GM12891 (cell line): ENCODE results near the gene GPR61.

ENCODE experiments used
- DNase-seq: peaks from one replicate; pipeline ENCODE4 v3.0.0; 2011; ENCODE audit warnings: low spot score; ENCODE audit not compliant: insufficient read length
- FAIRE-seq: peaks from 2 replicates; lab custom pipeline; 2011; peaks lifted over from hg19 to GRCh38; lab: Jason Lieb, UNC
- PAX5 ChIP-seq: IDR thresholded peaks from 2 replicates; pipeline ENCODE4 v1.6.1; 2011; ENCODE audit warnings: low read length, moderate library complexity, mild to moderate bottlenecking; ENCODE audit not compliant: insufficient read depth, severe bottlenecking
- POLR2A ChIP-seq: IDR thresholded peaks from 2 replicates; pipeline ENCODE4 v1.6.1; 2011; ENCODE audit warnings: low read depth, low read length, control low read depth
- POLR2AphosphoS5 ChIP-seq: IDR thresholded peaks from 2 replicates; pipeline ENCODE4 v1.6.1; 2011; ENCODE audit warnings: low read depth, low read length, control low read depth
- POU2F2 ChIP-seq: IDR thresholded peaks from 2 replicates; pipeline ENCODE4 v1.6.1; 2011; ENCODE audit warnings: low read depth, mild to moderate bottlenecking, control low read depth, low read length, moderate library complexity
- SPI1 ChIP-seq: IDR thresholded peaks from 2 replicates; pipeline ENCODE4 v1.6.1; 2011; ENCODE audit warnings: low read depth, low read length, control low read depth
- TAF1 ChIP-seq: IDR thresholded peaks from 2 replicates; pipeline ENCODE4 v1.6.1; 2011; ENCODE audit warnings: low read depth, low read length, control low read depth

GPR61 gene

DNA sequence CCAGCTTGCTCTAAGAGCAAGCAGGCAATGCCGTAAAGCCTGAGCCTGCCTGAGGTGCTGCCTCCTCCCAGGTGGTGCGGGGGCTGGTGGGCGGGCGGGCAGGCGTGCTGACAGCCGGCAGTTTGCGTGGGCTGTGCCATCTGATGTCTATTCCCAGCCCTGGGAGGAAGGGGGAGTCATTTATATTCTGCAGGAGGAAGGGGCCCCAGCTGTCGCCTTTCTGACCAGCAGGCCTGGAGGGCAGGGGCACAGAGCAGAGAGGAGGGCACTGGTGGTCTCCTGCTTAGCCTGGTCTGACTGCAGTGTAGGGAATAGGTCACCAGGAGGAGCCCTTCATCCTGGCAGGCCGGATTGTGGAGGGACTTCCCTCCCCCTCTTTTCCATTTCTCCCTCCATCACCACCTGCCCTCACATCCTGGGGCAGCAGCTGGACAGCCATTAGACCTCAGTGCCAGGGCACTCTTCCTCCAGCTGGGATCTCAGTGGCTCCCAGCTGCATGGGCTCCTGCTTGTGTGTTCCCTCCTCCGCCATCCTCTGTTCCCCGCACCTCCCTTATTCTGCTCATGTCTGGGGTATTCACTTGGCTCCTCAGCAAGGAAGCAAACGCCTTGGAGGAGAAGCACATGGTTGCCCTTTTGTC lies 41.4 kb upstream of the GPR61 start:
- no peak for DNase-seq
- TF ChIP-seq POLR2A (no peak), TAF1 (no peak), POU2F2 (no peak), PAX5 (no peak), SPI1 (no peak), POLR2AphosphoS5 (no peak)

DNA sequence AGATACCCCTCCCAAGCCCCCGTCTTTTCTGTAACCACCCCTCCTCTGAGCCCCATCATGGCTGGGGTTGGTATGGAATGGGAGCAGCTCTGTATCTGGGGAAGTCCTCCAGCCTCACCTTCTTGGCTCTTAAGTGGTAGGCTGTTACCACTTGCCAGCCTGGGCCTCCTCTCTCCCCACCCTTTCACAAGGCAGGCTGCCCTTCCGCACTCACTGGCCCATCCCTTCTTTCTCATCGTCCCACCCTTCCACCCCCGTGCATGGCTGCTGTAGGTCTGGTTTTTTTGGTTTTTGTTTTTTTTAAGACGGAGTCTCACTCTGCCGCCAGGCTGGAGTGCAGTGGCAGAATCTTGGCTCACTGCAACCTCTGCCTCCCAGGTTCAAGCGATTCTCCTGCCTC lies 40.6 kb upstream of the GPR61 start:
- FAIRE-seq, result no peak
- DNase-seq, result no peak
- no peak for TF ChIP-seq PAX5
- TF ChIP-seq POU2F2, result no peak
- no peak for TF ChIP-seq SPI1

More for the DNA sequence above, 41.4 kb upstream of the GPR61 start:
- no peak for FAIRE-seq

DNA sequence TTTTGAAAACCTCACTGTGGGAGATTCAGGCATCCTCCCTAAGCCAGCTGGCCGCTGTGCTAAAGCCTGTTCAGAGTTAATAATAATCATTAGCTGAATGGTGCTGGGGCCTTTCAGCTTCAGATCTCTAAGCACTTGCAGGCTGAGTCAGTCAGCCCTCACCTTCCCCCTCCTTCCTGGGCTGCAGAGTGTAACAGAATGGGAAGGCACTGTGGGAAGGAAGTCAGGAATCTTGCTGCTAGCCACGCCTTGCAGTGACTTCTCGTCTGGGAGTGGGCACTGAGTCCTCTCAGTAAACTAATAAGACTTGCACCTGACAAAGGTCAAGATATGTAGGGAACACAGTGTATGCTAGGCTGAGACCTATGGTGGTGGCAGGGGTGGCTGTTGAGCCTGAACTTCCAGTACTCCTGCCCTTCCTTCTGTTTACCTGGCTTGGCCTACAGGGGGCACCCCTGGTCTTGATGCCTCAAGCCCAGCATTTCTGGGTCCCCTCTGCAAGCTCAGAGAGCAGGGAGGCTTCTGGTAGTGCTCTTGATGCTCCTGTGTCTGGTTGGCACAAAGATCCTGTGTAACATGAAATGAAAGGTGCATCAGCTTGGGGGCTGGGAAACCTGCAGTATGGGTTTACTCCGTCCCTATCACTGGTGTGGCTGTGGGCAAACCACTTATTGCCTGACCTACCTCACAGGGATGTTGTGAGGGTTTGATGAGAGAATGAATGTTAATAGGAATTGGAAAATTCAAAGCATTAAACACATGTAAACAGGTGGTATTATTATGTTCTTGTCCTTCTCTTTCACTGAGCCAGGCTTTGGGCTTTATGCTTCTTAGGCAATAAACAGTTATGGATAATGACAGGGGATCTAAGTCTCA lies 39.8 kb upstream of the GPR61 start:
- DNase-seq, result no peak
- TF ChIP-seq TAF1 (no peak), POLR2AphosphoS5 (no peak), POU2F2 (no peak), POLR2A (no peak), PAX5 (no peak), SPI1 (no peak)
- FAIRE-seq, result no peak

GRCh38 chr1:109500941-109501381 lies 38.7 kb upstream of the GPR61 start:
- FAIRE-seq (no peak), DNase-seq (no peak)
- TF ChIP-seq POLR2A, result no peak
- TF ChIP-seq TAF1, result no peak
- TF ChIP-seq PAX5, result no peak
- TF ChIP-seq POU2F2, result no peak
- TF ChIP-seq POLR2AphosphoS5, result no peak
- TF ChIP-seq SPI1, result no peak

GRCh38 chr1:109501644-109502363 lies 37.9 kb upstream of the GPR61 start:
- TF ChIP-seq POLR2A, result 0 out of 2 replicates have a peak, but pooled peaks have one; percentile 23
- no peak for TF ChIP-seq SPI1
- DNase-seq (no peak), FAIRE-seq (no peak)

GRCh38 chr1:109502364-109502851 lies 37.3 kb upstream of the GPR61 start:
- TF ChIP-seq TAF1 (no peak), POU2F2 (no peak), POLR2AphosphoS5 (no peak)
- DNase-seq (no peak), FAIRE-seq (no peak)

DNA sequence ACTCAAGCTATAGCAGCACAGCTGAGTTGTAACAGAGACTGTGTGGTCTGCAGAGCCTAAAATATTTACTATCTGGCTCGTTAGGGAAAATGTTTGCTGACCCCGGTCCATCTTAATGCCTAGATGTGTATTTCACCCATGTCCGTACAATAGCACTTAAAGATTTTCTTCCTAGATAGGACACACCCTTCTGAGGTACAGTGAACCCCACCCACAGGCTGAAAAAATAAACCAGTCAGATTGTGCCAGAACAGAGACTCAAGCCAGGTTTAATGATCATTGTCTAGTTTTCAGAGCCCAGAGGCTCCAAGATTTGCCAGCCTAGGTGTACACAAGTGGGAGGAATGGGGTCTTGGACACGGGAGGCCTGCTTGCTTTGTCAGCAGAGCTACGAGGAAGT lies 35.7 kb upstream of the GPR61 start:
- FAIRE-seq (no peak), DNase-seq (no peak)
- TF ChIP-seq POLR2A (no peak), SPI1 (no peak), POU2F2 (no peak), PAX5 (no peak), POLR2AphosphoS5 (no peak), TAF1 (no peak)

DNA sequence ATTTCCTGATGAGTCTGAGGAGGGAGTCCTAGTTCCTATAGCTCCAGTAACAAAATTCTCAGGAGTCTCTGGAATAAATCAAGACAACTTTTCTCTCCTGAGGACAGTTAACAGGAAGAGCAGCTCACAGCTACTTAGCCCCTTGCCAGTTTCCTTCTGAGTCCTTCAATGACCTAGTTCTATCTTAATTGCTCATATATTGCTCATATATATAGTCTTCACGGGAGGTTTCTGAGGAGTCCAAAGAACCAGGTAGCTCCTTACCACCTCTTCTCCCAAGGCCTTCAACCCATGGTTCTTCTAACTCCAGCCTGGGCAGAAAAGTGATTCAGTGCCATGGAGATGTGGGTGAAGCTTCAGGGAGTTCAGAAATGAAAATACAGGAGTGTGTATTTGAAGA lies 34.7 kb upstream of the GPR61 start:
- FAIRE-seq (no peak), DNase-seq (no peak)
- no peak for TF ChIP-seq POLR2A
- TF ChIP-seq POU2F2, result no peak
- no peak for TF ChIP-seq POLR2AphosphoS5
- no peak for TF ChIP-seq SPI1
- TF ChIP-seq PAX5, result no peak
- TF ChIP-seq TAF1, result no peak

DNA sequence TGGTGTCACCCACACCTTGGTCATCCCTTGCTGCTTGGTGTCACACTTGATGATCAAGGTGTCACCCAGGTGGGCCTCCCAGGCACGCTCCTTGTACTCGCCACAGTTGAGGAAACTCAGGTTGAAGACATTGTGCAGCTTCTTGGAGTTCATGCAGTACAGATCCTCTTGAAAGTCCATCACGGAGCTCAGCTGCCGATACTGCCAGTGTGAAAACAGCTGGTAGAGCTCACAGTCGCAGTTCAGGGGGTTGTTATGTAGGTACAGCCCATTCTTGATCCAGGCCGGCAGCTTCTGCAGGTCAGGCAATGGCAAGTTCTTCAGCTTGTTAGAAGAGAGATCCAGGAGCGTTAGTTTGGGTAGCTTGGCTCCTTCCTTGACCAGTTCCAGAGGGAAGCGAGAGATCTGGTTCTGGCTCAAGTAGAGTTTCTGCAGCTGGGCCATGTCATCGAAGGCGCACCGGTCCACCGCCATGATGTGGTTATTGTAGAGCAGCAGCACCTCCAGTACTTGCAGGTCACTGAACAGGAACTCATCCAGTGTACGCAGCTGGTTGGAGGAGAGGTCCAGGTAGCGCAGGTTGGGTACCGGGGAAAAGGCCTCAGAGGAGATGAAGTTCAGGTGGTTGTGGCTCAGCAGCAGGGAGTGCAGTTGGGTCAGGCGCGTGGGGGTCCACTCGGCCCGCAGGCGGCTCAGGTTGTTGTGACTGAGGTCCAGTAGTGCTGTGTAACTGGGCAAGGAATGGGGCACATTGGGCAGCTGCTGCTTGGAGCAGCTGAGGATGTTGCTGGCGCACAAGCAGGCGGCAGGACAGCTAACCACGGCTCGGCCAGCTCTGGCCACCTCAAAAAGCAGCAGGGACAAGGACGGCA lies 31.4 kb upstream of the GPR61 start:
- no peak for FAIRE-seq
- no peak for DNase-seq
- TF ChIP-seq PAX5, result no peak
- TF ChIP-seq POLR2AphosphoS5, result no peak
- no peak for TF ChIP-seq POLR2A
- TF ChIP-seq SPI1, result no peak
